Endometrial microvascular endothelial cells (primary cell): ENCODE measurements around the gene GDF10. TPM values are rescaled to one million over a fixed set of nuclear protein-coding genes. Genes with fewer than 3 reads are reported as not detected.

Experiments
- in situ Hi-C: cut with HindIII; loops from 2 replicates; pipeline ENCODE4 v1.10.0; 2017; ENCODE audit warnings: low sequenced_read_pairs, low pct_unique_long_range_greater_than_20kb; ENCODE audit errors: inconsistent ontology term
- total RNA-seq: library from RNA; depleted of rRNA; stranded (reverse); fragments of >200 nt; gene quantifications from one replicate; pipeline ENCODE4 v1.2.3, GENCODE V29; 2015; ENCODE audit errors: inconsistent ontology term

The GDF10 gene
- total RNA-seq, 1 donor from 2014 or later: not detected

- in situ Hi-C loops: no loop called here
Measured at GRCh38 chr10:47359101-47359500, 59.1 kb downstream of the GDF10 start.

DNA sequence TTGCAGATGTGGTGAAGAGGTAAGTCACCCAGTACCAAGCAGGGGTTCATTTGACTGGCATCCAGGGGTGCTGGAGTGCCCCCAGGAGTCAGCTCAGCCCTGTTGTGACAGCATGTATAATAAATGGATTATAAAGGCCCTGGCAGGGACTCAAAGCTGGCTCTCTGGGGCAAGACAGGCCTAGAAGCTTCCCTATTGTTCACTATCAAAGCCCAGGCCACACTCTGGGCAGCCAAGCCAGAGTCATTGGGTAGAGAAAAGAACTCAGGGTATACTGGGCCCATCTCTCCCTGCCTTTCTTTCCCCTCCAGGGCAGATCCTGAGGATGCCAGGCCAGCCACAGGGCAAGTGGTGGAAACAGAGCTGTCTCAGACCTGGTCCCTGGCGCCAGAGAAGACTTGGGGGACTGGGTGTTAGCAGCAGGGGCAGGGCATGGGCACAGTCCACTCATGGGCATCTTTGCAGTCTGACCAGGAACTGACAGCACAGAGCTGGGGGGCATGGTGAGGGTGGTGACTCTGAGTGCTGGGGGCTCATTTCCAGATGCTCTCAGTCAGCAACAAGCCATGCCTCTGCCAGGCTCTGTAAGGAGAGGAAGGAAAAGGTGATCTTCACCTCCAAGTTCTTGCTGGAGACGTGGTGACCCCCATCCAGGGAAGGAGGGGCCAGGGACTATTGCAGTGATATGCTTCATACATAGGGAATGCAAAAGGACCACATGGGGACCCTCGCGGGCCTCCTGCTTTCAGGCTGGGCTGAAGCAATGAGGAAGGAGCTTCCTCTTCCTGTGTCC lies 59.8 kb downstream of the GDF10 start:
- in situ Hi-C loops: no loop called here

GRCh38 chr10:47360419-47361040 lies 60.5 kb downstream of the GDF10 start:
- in situ Hi-C loops: no loop called here

GRCh38 chr10:47361293-47361692 lies 61.3 kb downstream of the GDF10 start:
- in situ Hi-C loops: no loop called here

GRCh38 chr10:47362199-47362598 lies 62.2 kb downstream of the GDF10 start:
- in situ Hi-C loops: no loop called here

Other genes starting within 250 kb of the GDF10 start
- gene GDF2, start 22.3 kb downstream of the GDF10 start, total RNA-seq: not detected
- gene RBP3, start 48.2 kb downstream of the GDF10 start, total RNA-seq: not detected
- not detected for gene ZNF488, start 84.1 kb downstream of the GDF10 start, total RNA-seq
- gene ANXA8, start 183.9 kb downstream of the GDF10 start, total RNA-seq: not detected
- not detected for gene FAM25G, start 191.5 kb downstream of the GDF10 start, total RNA-seq
- gene AGAP9, start 223.4 kb downstream of the GDF10 start, total RNA-seq: 3.6 TPM